ENCODE measurements around the gene OR1B1.

DNA sequence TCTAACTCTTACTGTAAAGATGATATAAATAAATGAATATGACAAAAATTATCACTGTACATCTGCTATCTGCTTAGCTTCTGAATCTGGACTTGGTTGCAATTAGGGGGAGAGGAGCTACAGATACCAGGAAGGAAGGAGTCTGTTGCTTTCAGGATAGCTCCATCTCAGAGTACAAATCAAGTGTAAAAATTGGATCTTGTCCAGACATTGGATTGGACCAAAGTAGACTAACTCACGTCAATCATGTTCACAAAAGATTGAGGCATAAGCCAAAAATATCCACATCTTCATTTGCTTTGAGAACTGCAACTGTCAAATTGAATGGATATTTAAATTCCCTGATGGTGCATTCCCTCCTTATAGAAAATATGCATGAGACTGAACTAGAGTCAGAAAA lies 51.7 kb downstream of the OR1B1 start:
- TF ChIP-seq, protein P1, sequence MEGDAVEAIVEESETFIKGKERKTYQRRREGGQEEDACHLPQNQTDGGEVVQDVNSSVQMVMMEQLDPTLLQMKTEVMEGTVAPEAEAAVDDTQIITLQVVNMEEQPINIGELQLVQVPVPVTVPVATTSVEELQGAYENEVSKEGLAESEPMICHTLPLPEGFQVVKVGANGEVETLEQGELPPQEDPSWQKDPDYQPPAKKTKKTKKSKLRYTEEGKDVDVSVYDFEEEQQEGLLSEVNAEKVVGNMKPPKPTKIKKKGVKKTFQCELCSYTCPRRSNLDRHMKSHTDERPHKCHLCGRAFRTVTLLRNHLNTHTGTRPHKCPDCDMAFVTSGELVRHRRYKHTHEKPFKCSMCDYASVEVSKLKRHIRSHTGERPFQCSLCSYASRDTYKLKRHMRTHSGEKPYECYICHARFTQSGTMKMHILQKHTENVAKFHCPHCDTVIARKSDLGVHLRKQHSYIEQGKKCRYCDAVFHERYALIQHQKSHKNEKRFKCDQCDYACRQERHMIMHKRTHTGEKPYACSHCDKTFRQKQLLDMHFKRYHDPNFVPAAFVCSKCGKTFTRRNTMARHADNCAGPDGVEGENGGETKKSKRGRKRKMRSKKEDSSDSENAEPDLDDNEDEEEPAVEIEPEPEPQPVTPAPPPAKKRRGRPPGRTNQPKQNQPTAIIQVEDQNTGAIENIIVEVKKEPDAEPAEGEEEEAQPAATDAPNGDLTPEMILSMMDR (IDR thresholded peaks at IDR 0.05) = no peak
- no peak for TF ChIP-seq POLR2AphosphoS5 (IDR thresholded peaks at IDR 0.05)

Data from transverse colon (tissue), 4 donors.